Gastroesophageal sphincter (tissue), 4 donors: ENCODE data around the gene OAS2. TPM values are rescaled to one million over a fixed set of nuclear protein-coding genes. Genes with fewer than 3 reads are reported as not detected.

Source experiments
- ATAC-seq: fragments of 150-250 bp; one replicate; pipeline ENCODE4 v1.9.1; 2016; ENCODE audit warnings: mild to moderate bottlenecking, moderate library complexity
- H3K27ac ChIP-seq, 4 donors: fragments of 200-600 bp; sonication (generic) in 3 of 4; 1 replicate in 3 of 4; 2 replicates in 1 of 4; pipeline ENCODE4 v1.5.1; 2016 to 2019
- H3K27me3 ChIP-seq: fragments of 200-600 bp; sonication (generic); one replicate; pipeline ENCODE4 v1.5.1; 2019
- H3K36me3 ChIP-seq, 2 donors: fragments of 200-600 bp; sonication (generic); one replicate each; pipeline ENCODE4 v1.5.1; 2019; ENCODE audit warnings: control low read depth in 1 of 2
- H3K4me1 ChIP-seq, 3 donors: fragments of 200-600 bp; sonication (generic); 1 replicate in 2 of 3; 2 replicates in 1 of 3; pipeline ENCODE4 v1.5.1; 2016 to 2019; ENCODE audit warnings: control low read depth in 2 of 3
- H3K4me3 ChIP-seq, 2 donors: fragments of 200-600 bp; sonication (generic); one replicate each; pipeline ENCODE4 v1.5.1; 2019; ENCODE audit warnings: mild to moderate bottlenecking in 1 of 2, moderate library complexity in 1 of 2
- H3K9me3 ChIP-seq, 3 donors: fragments of 200-600 bp; sonication (generic); one replicate each; pipeline ENCODE4 v1.5.1; 2017 to 2019; ENCODE audit warnings: control low read depth in 2 of 3
- CTCF ChIP-seq, 4 experiments: fragments of 200-600 bp in 2 of 4; fragments of 450-650 bp in 2 of 4; sonication (generic) in 1 of 4; IDR thresholded peaks; one replicate each; pipeline ENCODE4 v1.5.1; 2017 to 2019; ENCODE audit warnings: antibody characterized with exemption in 4 of 4, mild to moderate bottlenecking in 2 of 4, moderate library complexity in 2 of 4
- EP300 ChIP-seq: sonication (generic); formaldehyde crosslinking; IDR thresholded peaks from one replicate; pipeline ENCODE4 v1.6.1; 2017; ENCODE audit warnings: antibody characterized with exemption, mild to moderate bottlenecking
- POLR2A ChIP-seq, 2 donors: fragments of 450-650 bp; IDR thresholded peaks; one replicate each; pipeline ENCODE4 v1.6.1; 2017; ENCODE audit warnings: antibody characterized with exemption in 2 of 2, mild to moderate bottlenecking in 2 of 2, moderate library complexity in 1 of 2
- POLR2AphosphoS5 ChIP-seq: sonication (generic); formaldehyde crosslinking; IDR thresholded peaks from one replicate; pipeline ENCODE4 v1.6.1; 2017; ENCODE audit warnings: antibody characterized with exemption
- WGBS, 2 donors: methylation state at CpG; one replicate each; pipeline ENCODE4 v1.1.5; 2018; ENCODE audit warnings: low coverage in 1 of 2; 5-methylcytosine and 5-hydroxymethylcytosine counted together
- total RNA-seq, 4 donors: library from RNA; depleted of rRNA; stranded (reverse); fragments of >200 nt; gene quantifications; one replicate each; pipeline ENCODE4 v1.1.0, GENCODE V29; 2016

OAS2 gene
- total RNA-seq, 4 donors from 2014 or later: 6.5 to 10.0 (median 7.5) TPM

DNA sequence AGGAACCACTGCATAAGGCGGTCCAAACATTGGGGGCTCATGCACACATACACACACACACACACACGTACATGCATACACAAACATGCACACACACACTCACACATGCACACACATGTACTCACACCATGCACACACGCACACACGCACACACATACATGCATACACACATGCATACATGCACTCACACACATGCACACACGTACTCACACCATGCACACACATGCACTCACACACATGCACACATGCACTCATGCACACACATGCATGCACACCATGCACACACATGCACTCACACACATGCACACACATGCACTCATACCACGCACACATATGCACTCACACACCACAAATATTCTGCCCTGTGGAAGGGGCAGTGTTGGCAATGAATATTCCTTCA, 22.1 kb downstream of the OAS2 start:
- Histone ChIP-seq H3K27me3 (peaks cover 4% of the 10 kb centered on the region), H3K9me3 (peaks cover 0 to 8% (median 0%) of the 10 kb centered on the region in 3 donors), H3K4me3 (no peak overlapping the region), H3K27ac (no peak overlapping the region), H3K4me1 (no peaks in the 10 kb centered on the region), H3K36me3 (peaks cover 0 to 75% of the 10 kb centered on the region in 2 donors)
- WGBS, 2 donors: 77 to 91% methylated on average over 3 to 5 of the region's 6 CpGs
- ATAC-seq: no peak
- TF ChIP-seq EP300 (no peak), POLR2AphosphoS5 (no peak), POLR2A (IDR thresholded peaks at IDR 0.05) (no peak), CTCF (IDR thresholded peaks at IDR 0.05) (no peak)

DNA sequence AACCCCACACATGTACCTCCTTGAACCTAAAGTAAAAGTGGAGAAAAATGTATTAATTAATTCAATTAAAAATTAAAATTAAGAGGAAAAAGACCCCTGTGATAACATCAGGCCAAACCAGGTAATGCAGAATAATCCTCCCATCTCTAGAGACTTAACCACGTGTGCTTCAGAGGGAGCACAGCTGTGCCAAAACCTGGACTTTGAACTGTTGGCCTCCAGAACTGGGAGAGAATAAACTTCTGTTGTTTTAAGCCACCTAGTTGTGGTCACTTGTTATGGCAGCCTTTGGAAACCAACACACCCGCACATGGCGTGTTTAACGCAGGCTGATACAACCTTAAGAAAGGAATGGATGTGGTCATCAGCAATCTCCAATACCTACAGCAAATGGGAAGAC, 23.8 kb downstream of the OAS2 start:
- no peak overlapping the region for H3K27ac ChIP-seq
- ATAC-seq: no peak
- H3K36me3 ChIP-seq: peaks cover 0 to 75% of the 10 kb centered on the region in 2 donors
- WGBS, 2 donors: 49 to 50% methylated on average over 2 of the region's 4 CpGs
- H3K9me3 ChIP-seq: peaks cover 0 to 8% (median 0%) of the 10 kb centered on the region in 3 donors
- peaks cover 4% of the 10 kb centered on the region for H3K27me3 ChIP-seq
- H3K4me1 ChIP-seq: no peaks in the 10 kb centered on the region
- no peak overlapping the region for H3K4me3 ChIP-seq
- TF ChIP-seq CTCF (IDR thresholded peaks at IDR 0.05) (no peak), POLR2AphosphoS5 (no peak), POLR2A (IDR thresholded peaks at IDR 0.05) (no peak), EP300 (no peak)

DNA sequence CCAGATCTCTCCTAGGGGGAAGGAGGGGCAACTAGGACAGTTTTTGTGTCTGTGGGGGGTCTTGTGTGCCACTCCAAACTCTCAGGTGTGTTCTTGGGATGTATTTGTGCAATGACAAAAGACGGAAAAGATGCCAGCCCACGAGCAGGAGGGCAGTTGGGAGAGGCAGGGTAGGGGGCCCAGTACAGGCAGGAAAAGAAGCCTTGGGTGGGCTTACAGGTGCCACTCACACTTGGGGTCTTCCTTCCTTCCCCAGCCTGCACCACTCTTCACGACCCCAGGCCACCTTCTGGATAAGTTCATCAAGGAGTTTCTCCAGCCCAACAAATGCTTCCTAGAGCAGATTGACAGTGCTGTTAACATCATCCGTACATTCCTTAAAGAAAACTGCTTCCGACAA, 24.4 kb downstream of the OAS2 start:
- peaks cover under 1% of the 10 kb centered on the region for H3K27me3 ChIP-seq
- no peak for TF ChIP-seq EP300
- no peak for TF ChIP-seq POLR2A (IDR thresholded peaks at IDR 0.05)
- TF ChIP-seq POLR2AphosphoS5: no peak
- TF ChIP-seq CTCF (IDR thresholded peaks at IDR 0.05): no peak
- no peaks in the 10 kb centered on the region for H3K4me1 ChIP-seq
- no peak overlapping the region for H3K4me3 ChIP-seq
- peaks cover 0 to 75% of the 10 kb centered on the region in 2 donors for H3K36me3 ChIP-seq
- ATAC-seq: no peak
- WGBS, 2 donors: 64 to 72% methylated on average over 2 to 4 of the region's 5 CpGs
- H3K9me3 ChIP-seq: peaks cover 0 to 5% (median 0%) of the 10 kb centered on the region in 3 donors
- no peak overlapping the region for H3K27ac ChIP-seq

- H3K4me3 ChIP-seq: no peak overlapping the region
- H3K27me3 ChIP-seq: no peaks in the 10 kb centered on the region
- 81 to 83% methylated on average over 3 to 4 of the region's 9 CpGs for WGBS, 2 donors
- no peaks in the 10 kb centered on the region for H3K9me3 ChIP-seq
- H3K27ac ChIP-seq: no peak overlapping the region
- H3K4me1 ChIP-seq: no peaks in the 10 kb centered on the region
- H3K36me3 ChIP-seq: peaks cover 0 to 75% of the 10 kb centered on the region in 2 donors
- TF ChIP-seq POLR2AphosphoS5: no peak
- no peak for TF ChIP-seq POLR2A (IDR thresholded peaks at IDR 0.05)
- ATAC-seq: no peak
Measured at GRCh38 chr12:113003636-113004035, 25.3 kb downstream of the OAS2 start.

DNA sequence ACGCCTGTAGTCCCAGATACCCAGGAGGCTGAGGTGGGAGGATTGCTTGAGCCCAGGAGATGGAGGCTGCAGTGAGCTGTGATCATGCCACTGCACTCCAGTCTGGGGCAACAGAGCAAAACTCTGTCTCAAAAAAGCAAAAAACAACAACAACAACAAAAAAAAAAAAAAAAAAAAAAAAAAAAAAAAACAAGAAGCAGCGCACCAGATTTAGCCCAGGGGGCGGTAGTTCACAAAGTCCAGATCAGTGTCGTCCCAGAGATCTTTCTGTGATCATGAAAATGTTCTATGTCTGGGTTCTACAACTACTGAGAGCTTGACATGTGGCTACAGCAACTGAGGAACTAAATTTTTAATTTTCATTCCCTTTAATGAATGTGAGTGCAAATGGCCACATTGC, 27.4 kb downstream of the OAS2 start:
- peaks cover 0 to 4% (median 0%) of the 10 kb centered on the region in 3 donors for H3K9me3 ChIP-seq
- no peak for TF ChIP-seq EP300
- TF ChIP-seq POLR2A (IDR thresholded peaks at IDR 0.05): no peak
- no peak for TF ChIP-seq CTCF (IDR thresholded peaks at IDR 0.05)
- no peak for TF ChIP-seq POLR2AphosphoS5
- WGBS, 2 donors: 62 to 77% methylated on average over 3 to 4 of the region's 4 CpGs
- no peaks in the 10 kb centered on the region for H3K4me1 ChIP-seq
- H3K4me3 ChIP-seq: no peak overlapping the region
- ATAC-seq: no peak
- H3K27me3 ChIP-seq: peaks cover 3% of the 10 kb centered on the region
- H3K27ac ChIP-seq: no peak overlapping the region
- peaks cover 0 to 87% of the 10 kb centered on the region in 2 donors for H3K36me3 ChIP-seq
